Stimulated activated CD4-positive, alpha-beta T cell treated with anti-CD3 and anti-CD28 coated beads, Interleukin-12 subunit alpha, Interleukin-12 subunit beta, amount 100 ng/mL, for 4 hours (primary cell): ENCODE measurements around the gene OR7D2.

Source experiments
- DNase-seq: peaks from one replicate; pipeline ENCODE4 v3.0.0-alpha.2; 2020

Gene OR7D2

GRCh38 chr19:9219489-9219888 lies 40.7 kb downstream of the OR7D2 start, which contains the start of gene OR7D4:
OR7D4 (minus strand) TSS chr19:9219589; CDS start chr19:9214837, 4,752 bp downstream.
- DNase-seq = no peak
